ENCODE results near the gene HAO1. TPM values are rescaled to one million over a fixed set of nuclear protein-coding genes. Genes with fewer than 3 reads are reported as not detected.
A peak's percentile ranks its signal among the peaks of the same experiment; 100 is the strongest.

Gene HAO1
- total and polyA plus RNA-seq, 2 of the 4 experiments (the other 2 are of a cell fraction) = not detected

DNA sequence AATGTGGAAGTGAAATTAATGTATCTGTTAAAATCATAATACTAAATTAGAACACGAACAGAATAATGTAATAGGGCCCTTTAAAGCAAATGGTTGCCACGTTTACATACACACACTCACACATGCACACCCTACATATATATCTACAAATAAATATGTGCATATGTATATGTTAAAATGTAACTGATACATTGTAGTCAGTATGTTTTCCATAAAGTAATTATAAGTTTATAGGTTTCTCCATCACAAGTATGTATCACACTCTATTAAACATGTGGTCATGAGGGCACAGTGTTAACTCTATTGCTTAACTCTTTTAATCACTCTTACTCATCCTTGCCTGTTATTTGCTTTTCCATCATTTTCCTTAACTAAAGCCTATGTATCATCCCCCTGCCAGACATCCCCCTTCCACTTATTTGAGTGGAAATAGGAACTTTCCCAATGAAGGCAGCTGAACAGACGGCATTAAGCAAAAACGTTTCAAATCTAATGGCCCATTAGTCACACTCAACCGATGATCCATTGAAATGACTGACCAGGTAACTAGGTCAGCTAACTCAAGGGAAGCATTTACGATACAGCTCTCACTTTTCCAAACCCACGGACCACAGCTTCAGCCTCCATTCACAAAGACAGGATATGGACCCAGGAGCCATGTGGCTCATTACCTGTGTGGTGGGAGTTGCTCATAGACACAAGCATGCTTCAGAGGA lies 89.3 kb downstream of the HAO1 start:
- no peaks in the 10 kb centered on the region for H3K9me3 ChIP-seq (ENCODE audit: control insufficient read depth, insufficient read depth, low read length)
- no peak overlapping the region for H2BK20ac ChIP-seq (ENCODE audit: low read depth, low read length)
- H2BK5ac ChIP-seq (ENCODE audit: low read depth, low read length, poor library complexity, severe bottlenecking) = no peak overlapping the region
- H3K36me3 ChIP-seq (ENCODE audit: control insufficient read depth, insufficient read depth, low read length) = no peaks in the 10 kb centered on the region
- H4K5ac ChIP-seq (ENCODE audit: low read depth, low read length) = no peak overlapping the region
- intact Hi-C loops (cut with micrococcal nuclease) (no loop called here), in situ Hi-C loops (cut with MboI; ENCODE audit: low sequenced_read_pairs) (loop anchor here (10.0 kb wide), 1 partner anchor 1016 kb away; no protein-coding TSS in a partner anchor), dilution Hi-C loops (cut with HindIII; ENCODE audit: low sequenced_read_pairs, unreplicated experiment) (no loop called here)
- H2AFZ ChIP-seq (replicated peaks; ENCODE audit: low read length, poor library complexity) = no peak overlapping the region
- no peaks in the 10 kb centered on the region; the same call in 1 of the 2 replicates for H3K27me3 ChIP-seq (ENCODE audit: control insufficient read depth, insufficient read depth, low read length)
- H4K20me1 ChIP-seq (ENCODE audit: insufficient read depth, low read length) = no peaks in the 10 kb centered on the region
- WGBS, 2 experiments (ENCODE audit: extremely low coverage in 2 of 2, insufficient read length in 1 of 2) = no CpG with 5 or more reads among the region's 7 CpGs
- H3K9ac ChIP-seq (ENCODE audit: low read depth, low read length) = no peak overlapping the region
- H3K4ac ChIP-seq (ENCODE audit: low read depth, low read length) = no peak overlapping the region
- H3K14ac ChIP-seq (replicated peaks; ENCODE audit: low read depth, low read length) = no peak overlapping the region
- ATAC-seq (ENCODE audit: low read depth) = no peak
- H3K4me2 ChIP-seq (ENCODE audit: low read depth, low read length) = no peak overlapping the region
- DNase-seq = peak; percentile 11
- no TSS peak for BruUV-seq (replicated peaks)
- no peak overlapping the region for H3K4me3 ChIP-seq (ENCODE audit: insufficient read depth, low read depth, low read length)
- H3K23ac ChIP-seq (ENCODE audit: low read depth, low read length) = no peak overlapping the region
- H3K9me1 ChIP-seq (ENCODE audit: insufficient read depth, low read length) = no peaks in the 10 kb centered on the region
- 0 out of 2 replicates have a peak, but pooled peaks cover 2% of the 10 kb centered on the region for H3K4me1 ChIP-seq (ENCODE audit: control insufficient read depth, insufficient read depth, low read length)
- H3K79me1 ChIP-seq (ENCODE audit: low read depth in 1 of 2, low read length in 2 of 2) = no peaks in the 10 kb centered on the region
- no peak overlapping the region for H2BK120ac ChIP-seq (ENCODE audit: low read depth, low read length)
- no peak overlapping the region for H3K56ac ChIP-seq (ENCODE audit: extremely low read depth, insufficient read depth, low read length)
- no peak for TF ChIP-seq CHD1 (IDR thresholded peaks at IDR 0.05; ENCODE audit: low read depth, low read length)
- peak; percentile 61; the same call in 1 of the 2 replicates for TF ChIP-seq CEBPB (IDR thresholded peaks at IDR 0.05; ENCODE audit: low read depth, low read length)
- TF ChIP-seq RCOR1 (IDR thresholded peaks at IDR 0.05; ENCODE audit: insufficient replicate concordance, low read length) = no peak
- no peak for TF ChIP-seq NFE2L2 (IDR thresholded peaks at IDR 0.05; ENCODE audit: low read depth, low read length)
- no peak for TF ChIP-seq MAZ (IDR thresholded peaks at IDR 0.05; ENCODE audit: borderline replicate concordance, low read depth, low read length)
- no peak for TF ChIP-seq POLR2A (IDR thresholded peaks at IDR 0.05; ENCODE audit: low read depth, low read length)
- no peak for TF ChIP-seq MAFK (IDR thresholded peaks at IDR 0.05; ENCODE audit: low read depth, low read length)
- ChIA-PET POLR2A (ENCODE audit: unreplicated experiment) (no interaction called here), CTCF (no interaction called here)
- no peak overlapping the region for H4K8ac ChIP-seq (ENCODE audit: low read depth in 2 of 2, low read length in 2 of 2)
- H3K18ac ChIP-seq (ENCODE audit: low read depth, low read length) = no peak overlapping the region
- H4K91ac ChIP-seq (ENCODE audit: insufficient read depth, low read depth, low read length) = no peak overlapping the region
- H2AK9ac ChIP-seq (replicated peaks; ENCODE audit: low read depth, low read length, poor library complexity) = no peak overlapping the region
- no peak overlapping the region for H3K27ac ChIP-seq (ENCODE audit: insufficient read depth, low read length)
- no peak overlapping the region for H2BK15ac ChIP-seq (ENCODE audit: low read depth, low read length)
- no peak overlapping the region; the same call in 1 of the 2 replicates for H2AK5ac ChIP-seq (ENCODE audit: low read depth, low read length)

Measured in IMR-90 (cell line).